HG02588 (cell line): ENCODE results near the gene USP10.

Experiments used
- ATAC-seq: cut with Tn5 transposase; IDR thresholded peaks from one replicate; pipeline ENCODE4 v1.9.1; 2021; ENCODE audit warnings: mild to moderate bottlenecking, moderate library complexity; ENCODE audit not compliant: unreplicated experiment

USP10 gene

GRCh38 chr16:84795329-84796053 lies 95.7 kb downstream of the USP10 start:
- no peak for ATAC-seq

DNA sequence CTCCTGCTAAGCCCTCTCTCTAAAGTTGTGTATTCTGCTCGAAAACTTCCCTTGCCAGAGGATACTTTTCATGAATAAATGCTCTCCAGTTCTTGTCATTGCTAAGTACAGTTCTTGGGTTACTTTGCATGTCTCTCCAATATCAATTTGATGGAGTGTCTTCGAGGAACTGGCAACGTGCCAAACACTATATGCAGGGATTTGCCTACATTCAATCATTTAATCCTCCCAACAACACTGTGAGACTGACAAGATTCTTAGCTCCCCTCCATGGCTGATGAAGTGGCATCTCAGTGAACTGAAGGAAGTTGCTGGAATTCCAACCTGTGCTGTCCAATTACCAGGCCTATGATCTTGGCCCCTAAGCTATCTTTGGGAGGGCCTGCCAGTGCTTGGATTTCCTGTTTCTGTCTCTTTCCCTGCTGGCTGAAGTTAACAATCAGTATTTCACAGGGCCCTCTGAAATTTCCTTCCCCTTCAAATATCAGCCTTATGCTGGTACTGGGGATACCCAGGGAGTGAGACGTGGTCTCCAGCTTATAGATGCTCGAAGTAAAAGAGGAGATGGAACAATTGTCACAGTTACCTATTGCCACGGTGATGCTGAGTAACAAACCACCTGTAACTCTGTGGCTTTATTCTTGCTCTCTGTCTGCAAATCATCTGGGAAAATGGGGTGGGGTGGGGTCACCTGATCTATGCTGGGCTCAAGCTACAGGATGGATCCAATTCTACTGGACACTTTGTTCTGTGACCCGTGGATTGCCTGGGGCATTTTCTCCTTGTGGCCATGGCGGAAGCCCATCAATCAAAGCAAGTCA lies 100.6 kb downstream of the USP10 start:
- ATAC-seq = no peak

DNA sequence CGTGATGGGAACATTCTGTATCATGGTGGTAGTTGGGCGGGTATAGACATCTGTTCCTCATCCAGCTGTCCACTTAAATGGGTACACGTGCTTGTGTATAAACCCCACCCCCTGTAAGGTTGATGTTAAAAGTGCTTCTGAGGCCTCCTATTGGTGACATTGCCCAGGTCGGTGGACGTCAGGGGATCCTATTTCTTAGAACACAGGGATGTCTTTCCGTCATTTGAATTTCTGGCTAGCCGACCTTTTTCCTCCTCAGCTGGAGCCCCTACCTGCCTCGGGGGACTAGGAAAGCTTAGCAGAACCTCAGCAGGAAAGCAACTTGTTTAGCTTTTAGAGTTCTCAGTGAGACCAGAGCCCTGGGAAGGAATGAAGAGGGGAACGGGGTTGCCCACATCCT lies 103.3 kb downstream of the USP10 start:
- ATAC-seq = no peak

- no peak for ATAC-seq
Observed at GRCh38 chr16:84804326-84804725, 104.5 kb downstream of the USP10 start.

GRCh38 chr16:84806256-84806889 lies 106.6 kb downstream of the USP10 start:
- ATAC-seq = no peak

- no peak for ATAC-seq
Observed at GRCh38 chr16:84806890-84807258, 107.1 kb downstream of the USP10 start.

GRCh38 chr16:84807776-84808175 lies 108.0 kb downstream of the USP10 start:
- no peak for ATAC-seq

DNA sequence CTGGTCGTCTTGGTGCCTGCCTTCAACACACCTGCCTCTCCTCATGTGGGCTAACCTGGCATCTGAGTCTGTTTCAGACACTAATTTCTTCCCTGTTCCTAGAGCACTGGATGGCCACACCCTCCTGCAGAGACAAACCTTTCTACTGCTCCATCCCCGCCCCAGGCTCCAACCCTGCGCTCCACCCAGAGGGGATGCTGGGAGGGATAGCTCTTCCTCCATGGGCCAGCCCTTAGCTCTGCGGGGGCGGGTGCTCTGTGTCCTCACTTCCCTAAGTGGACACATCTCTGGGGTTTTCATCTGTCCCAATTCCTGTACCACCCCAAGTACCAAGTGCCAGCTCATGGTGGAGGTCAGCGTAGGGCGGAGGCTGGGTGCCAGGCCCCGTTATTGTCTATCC lies 109.0 kb downstream of the USP10 start:
- ATAC-seq = no peak

- no peak for ATAC-seq
Observed at GRCh38 chr16:84810518-84811273, 110.9 kb downstream of the USP10 start.

DNA sequence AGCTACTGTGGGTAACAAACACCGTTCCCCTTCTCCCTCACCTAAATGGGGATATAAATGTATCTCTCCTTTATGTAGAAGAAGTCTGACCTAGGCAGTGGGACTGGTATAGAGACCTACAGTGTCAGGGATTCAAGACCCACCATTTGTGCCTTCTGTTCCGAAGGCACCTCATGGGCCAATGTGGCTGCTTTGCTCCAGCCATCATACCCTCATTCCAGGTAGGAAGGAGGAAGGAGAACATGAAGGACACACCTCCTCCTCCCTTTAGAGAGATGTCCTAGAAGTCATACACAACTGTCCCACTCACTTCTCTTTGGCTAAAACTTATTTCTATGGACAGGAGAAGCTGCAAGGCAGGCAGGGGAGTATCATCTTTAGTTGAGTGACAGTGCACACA lies 111.7 kb downstream of the USP10 start:
- ATAC-seq = no peak

GRCh38 chr16:84813141-84813934 lies 113.5 kb downstream of the USP10 start:
- no peak for ATAC-seq

- ATAC-seq = no peak
Observed at GRCh38 chr16:84815462-84815861, 115.7 kb downstream of the USP10 start.

DNA sequence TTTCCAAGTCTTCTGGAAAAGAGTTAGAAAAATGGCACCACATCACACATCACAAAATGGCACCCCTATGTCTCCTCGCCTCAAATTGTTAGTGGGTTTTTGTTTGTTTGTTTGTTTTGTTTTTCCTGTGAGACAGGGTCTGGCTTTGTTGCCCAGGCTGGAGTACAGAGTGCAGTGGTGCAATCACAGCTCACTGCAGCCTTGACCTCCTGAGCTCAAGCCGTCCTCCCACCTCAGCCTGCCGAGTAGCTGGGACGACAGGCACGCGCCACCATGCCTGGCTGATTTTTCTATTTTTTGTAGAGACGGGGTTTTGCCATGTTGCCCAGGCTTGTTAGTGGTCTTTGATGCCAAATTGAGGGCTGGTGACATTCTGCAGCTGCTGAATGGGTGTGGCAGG lies 116.2 kb downstream of the USP10 start:
- ATAC-seq = no peak

DNA sequence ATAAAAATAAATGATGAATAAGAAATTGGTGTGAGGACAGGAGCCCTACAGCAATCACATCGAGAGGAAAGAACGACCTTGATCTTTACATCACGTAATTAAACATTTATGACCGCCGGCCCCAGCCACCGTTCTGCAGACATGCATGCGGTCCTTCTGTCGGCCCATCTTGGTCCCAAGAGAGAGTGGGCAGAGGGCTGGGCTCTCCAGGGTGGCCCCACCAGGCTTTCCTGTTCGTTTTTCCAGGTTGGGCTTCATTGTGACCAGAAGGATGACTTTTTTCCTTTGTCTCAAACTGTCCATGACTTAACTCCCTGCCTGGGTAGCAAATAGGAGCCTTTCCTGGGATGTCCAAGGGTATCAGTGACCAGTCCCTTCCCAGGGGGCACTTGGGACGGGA lies 116.7 kb downstream of the USP10 start:
- ATAC-seq = no peak

GRCh38 chr16:84817206-84817605 lies 117.4 kb downstream of the USP10 start:
- no peak for ATAC-seq

DNA sequence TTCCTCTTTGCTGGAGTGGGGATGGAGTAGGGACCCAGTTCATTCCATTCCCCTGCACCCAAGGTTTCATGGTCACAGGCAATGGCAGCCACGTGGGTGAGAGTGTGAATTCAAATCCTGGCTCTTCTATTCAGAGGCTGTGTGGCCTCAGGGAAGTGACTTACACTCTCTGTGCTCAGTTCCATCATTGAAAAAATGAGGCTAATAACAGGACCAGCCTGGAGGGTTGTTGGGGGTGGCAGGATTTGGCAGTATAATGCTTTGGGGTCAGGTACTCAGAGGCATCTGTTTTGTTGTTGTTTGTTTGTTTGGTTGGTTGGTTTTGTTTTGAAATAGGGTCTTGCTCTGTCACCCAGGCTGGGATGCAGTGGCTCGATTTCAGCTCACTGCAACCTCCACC lies 117.8 kb downstream of the USP10 start:
- no peak for ATAC-seq

DNA sequence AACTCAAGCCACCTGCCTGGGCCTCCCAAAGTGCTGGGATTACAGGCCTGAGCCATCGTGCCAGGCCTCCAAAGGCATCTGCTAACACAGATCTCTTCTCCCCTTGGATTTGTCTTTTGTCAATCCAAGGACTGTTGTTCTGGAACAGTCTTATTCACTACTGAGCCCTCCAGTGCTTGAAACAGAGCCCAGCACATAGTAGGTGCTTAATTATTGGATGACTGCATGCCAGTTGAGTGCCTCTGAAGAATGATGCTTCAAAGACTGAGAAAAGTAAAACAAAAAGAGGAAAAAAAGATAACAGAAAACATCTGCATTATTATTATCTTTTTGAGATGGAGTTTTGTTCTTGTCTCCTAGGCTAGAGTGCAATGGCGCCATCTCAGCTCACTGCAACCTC lies 118.3 kb downstream of the USP10 start:
- no peak for ATAC-seq

- ATAC-seq = no peak
Observed at GRCh38 chr16:84818989-84819643, 119.3 kb downstream of the USP10 start.

- peak; percentile 51 for ATAC-seq
Observed at GRCh38 chr16:84819644-84820304, 120.0 kb downstream of the USP10 start, which contains the start of gene CRISPLD2. CRISPLD2 (plus strand) TSS chr16:84819985; CDS start chr16:84838496, 18,511 bp downstream.
